Measurements from ENCODE around the gene ZNF414. TPM values are rescaled to one million over a fixed set of nuclear protein-coding genes. Genes with fewer than 3 reads are reported as not detected.

The ZNF414 gene
- total RNA-seq, 1 experiment from 2014 or later, result 22.4 TPM

DNA sequence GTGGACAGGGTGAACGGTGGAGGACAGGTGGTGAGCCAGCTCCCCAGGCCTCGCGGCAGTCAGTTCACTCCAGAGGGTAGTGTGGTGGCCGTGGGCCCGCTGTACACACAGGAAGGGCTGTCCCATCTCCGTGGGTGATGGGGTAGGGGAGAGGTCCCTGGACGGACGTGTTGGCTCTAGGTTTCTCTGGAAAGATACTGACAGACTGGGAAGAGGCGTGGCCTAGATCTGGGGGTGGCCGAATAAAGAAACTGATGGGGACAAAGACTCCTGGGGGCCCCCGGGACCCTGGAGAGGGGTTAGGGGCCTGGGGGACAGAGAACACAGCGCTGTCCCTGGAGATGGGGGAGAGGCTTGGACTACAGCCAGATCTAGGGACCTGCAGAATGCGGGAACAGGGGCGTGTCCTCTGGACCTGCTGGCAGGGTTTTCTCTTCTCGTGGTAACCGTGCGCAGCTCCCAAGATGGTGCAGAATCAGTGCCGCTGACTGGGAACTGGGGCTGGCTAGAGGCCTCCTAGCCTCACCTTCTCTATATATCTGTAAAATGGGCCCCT is 7.5 kb downstream of the ZNF414 start:
- no TSS peak for BruUV-seq (replicated peaks)
- Histone ChIP-seq H3K27me3 (ENCODE audit: insufficient read depth, low read depth) (no peaks in the 10 kb centered on the region), H3K36me3 (ENCODE audit: low read depth) (no peaks in the 10 kb centered on the region), H2AFZ (no peak overlapping the region; the same call in 1 of the 2 replicates), H3K4me3 (peak overlapping the region; percentile 73), H4K20me1 (ENCODE audit: insufficient read depth) (no peaks in the 10 kb centered on the region), H3K4me2 (peak overlapping the region; percentile 100), H3K9me2 (ENCODE audit: insufficient read depth) (no peaks in the 10 kb centered on the region), H3F3A (ENCODE audit: insufficient read depth, low read depth) (peaks cover 21% of the 10 kb centered on the region; the same call in 1 of the 2 replicates), H3K79me2 (ENCODE audit: low read depth) (no peaks in the 10 kb centered on the region), H3K4me1 (replicated peaks; ENCODE audit: insufficient read depth) (no peaks in the 10 kb centered on the region), H3K9me3 (ENCODE audit: insufficient read depth, low read depth) (no peaks in the 10 kb centered on the region), H3K27ac (no peak overlapping the region)
- ChIA-PET CTCF (interaction anchor here (0.5 to 1.0 kb wide), 3 partner anchors 12 to 144 kb away, joined by 3 to 4 read pairs (median 4); no protein-coding TSS in a partner anchor), POLR2A (ENCODE audit: unreplicated experiment) (interaction anchor here (0.6 kb wide), 1 partner anchor 1371 kb away, joined by 6 read pairs; no protein-coding TSS in a partner anchor)
- TF ChIP-seq, protein P1, sequence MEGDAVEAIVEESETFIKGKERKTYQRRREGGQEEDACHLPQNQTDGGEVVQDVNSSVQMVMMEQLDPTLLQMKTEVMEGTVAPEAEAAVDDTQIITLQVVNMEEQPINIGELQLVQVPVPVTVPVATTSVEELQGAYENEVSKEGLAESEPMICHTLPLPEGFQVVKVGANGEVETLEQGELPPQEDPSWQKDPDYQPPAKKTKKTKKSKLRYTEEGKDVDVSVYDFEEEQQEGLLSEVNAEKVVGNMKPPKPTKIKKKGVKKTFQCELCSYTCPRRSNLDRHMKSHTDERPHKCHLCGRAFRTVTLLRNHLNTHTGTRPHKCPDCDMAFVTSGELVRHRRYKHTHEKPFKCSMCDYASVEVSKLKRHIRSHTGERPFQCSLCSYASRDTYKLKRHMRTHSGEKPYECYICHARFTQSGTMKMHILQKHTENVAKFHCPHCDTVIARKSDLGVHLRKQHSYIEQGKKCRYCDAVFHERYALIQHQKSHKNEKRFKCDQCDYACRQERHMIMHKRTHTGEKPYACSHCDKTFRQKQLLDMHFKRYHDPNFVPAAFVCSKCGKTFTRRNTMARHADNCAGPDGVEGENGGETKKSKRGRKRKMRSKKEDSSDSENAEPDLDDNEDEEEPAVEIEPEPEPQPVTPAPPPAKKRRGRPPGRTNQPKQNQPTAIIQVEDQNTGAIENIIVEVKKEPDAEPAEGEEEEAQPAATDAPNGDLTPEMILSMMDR (conservative IDR thresholded peaks at IDR 0.05), result peak; percentile 54; the same call in 1 of the 2 replicates
- TF ChIP-seq EZH2 (IDR thresholded peaks at IDR 0.05; ENCODE audit: low read depth), result no peak
- intact Hi-C loops (cut with micrococcal nuclease; ENCODE audit: unreplicated experiment), result loop anchor here (2.0 to 10.0 kb wide), 2 partner anchors 94 to 152 kb away; partner anchors contain the start of gene MARCHF2
- no peak for DNase-seq

DNA sequence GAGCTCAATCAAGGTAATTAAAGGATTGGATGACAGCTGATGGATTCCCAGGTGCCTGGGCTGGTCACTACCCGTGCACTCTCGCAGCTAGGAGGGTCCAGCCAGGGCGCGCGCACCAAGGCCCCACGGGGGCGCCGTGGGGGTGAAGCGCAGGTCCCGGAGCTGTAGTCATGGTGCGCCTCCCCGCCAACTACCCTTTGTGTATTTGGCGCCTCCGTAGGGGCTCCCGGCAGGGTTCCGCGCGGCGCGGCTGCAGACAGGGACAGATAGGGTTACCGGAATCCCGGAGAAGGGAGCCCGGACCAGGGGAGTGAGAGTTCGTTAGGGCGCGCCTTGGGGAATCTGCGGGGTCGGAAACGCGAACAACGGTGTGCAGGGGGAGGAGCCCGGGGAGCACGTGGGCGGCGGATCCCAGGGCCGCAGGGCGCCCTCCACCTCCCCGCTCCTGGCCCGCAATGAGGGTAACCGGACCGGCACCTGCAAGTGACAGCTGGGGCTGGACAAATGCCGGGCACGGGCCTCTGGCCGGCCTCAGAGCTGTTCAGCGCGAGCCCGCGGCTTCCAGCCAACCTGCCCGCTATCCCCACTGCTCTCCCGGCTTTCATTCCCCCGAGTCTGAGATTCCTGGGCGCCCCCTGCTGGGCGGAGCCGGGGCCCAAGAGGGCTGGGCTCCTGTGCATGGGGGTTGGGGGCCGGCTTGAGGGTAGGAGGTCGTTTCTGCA is 8.1 kb downstream of the ZNF414 start:
- no peaks in the 10 kb centered on the region for H3K4me1 ChIP-seq (replicated peaks; ENCODE audit: insufficient read depth)
- H3F3A ChIP-seq (ENCODE audit: insufficient read depth, low read depth), result peaks cover 21% of the 10 kb centered on the region; the same call in 1 of the 2 replicates
- TF ChIP-seq, protein P1 (conservative IDR thresholded peaks at IDR 0.05), result peak; percentile 94
- TF ChIP-seq EZH2 (IDR thresholded peaks at IDR 0.05; ENCODE audit: low read depth), result no peak
- peak overlapping the region; percentile 88 for H2AFZ ChIP-seq
- no peak overlapping the region for H3K27ac ChIP-seq
- H3K4me3 ChIP-seq, result peak overlapping the region; percentile 73
- ChIA-PET CTCF (interaction anchor here (0.5 to 1.3 kb wide), 7 partner anchors 11 to 179 kb away, joined by 3 to 4 read pairs (median 3); no protein-coding TSS in a partner anchor), POLR2A (ENCODE audit: unreplicated experiment) (interaction anchor here (0.5 to 0.6 kb wide), 2 partner anchors 152 to 1371 kb away, joined by 6 read pairs; no protein-coding TSS in a partner anchor)
- no TSS peak for BruUV-seq (replicated peaks)
- peak overlapping the region; percentile 100 for H3K4me2 ChIP-seq
- no peaks in the 10 kb centered on the region for H3K9me2 ChIP-seq (ENCODE audit: insufficient read depth)
- H3K27me3 ChIP-seq (ENCODE audit: insufficient read depth, low read depth), result no peaks in the 10 kb centered on the region
- DNase-seq, result peak in 1 of 2 experiments; percentile 72
- intact Hi-C loops (cut with micrococcal nuclease; ENCODE audit: unreplicated experiment), result loop anchor here (2.0 to 10.0 kb wide), 2 partner anchors 93 to 151 kb away; partner anchors contain the start of gene MARCHF2
- no peaks in the 10 kb centered on the region for H3K36me3 ChIP-seq (ENCODE audit: low read depth)
- H4K20me1 ChIP-seq (ENCODE audit: insufficient read depth), result no peaks in the 10 kb centered on the region
- no peaks in the 10 kb centered on the region for H3K9me3 ChIP-seq (ENCODE audit: insufficient read depth, low read depth)
- no peaks in the 10 kb centered on the region for H3K79me2 ChIP-seq (ENCODE audit: low read depth)

DNA sequence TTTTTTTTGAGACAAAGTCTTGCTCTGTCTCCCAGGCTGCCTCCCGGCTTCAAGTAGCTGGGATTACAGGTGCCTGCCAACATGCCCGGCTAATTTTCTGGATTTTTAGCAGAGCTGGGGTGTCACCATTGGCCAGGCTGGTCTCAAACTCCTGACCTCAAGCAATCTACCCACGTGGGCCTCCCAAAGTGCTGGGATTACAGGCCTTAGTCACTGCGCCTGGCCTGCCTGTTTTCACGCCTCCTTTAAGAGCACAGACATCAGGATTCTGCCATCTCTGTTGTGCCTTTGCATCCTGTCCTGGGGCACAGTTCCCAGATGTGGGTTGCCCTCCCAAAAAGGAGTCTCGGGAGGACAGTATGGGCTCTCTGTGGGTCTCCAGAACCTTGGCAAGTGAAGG is 9.0 kb downstream of the ZNF414 start:
- no peak overlapping the region for H2AFZ ChIP-seq
- H3K9me3 ChIP-seq (ENCODE audit: insufficient read depth, low read depth), result no peaks in the 10 kb centered on the region
- no peak overlapping the region for H3K27ac ChIP-seq
- no peaks in the 10 kb centered on the region for H3K79me2 ChIP-seq (ENCODE audit: low read depth)
- no peak for DNase-seq
- H3K4me1 ChIP-seq (replicated peaks; ENCODE audit: insufficient read depth), result no peaks in the 10 kb centered on the region
- H4K20me1 ChIP-seq (ENCODE audit: insufficient read depth), result no peaks in the 10 kb centered on the region
- no peak overlapping the region for H3K4me2 ChIP-seq
- H3K4me3 ChIP-seq, result no peak overlapping the region
- H3K9me2 ChIP-seq (ENCODE audit: insufficient read depth), result no peaks in the 10 kb centered on the region
- ChIA-PET CTCF (interaction anchor here (0.9 to 1.3 kb wide), 2 partner anchors 11 to 66 kb away, joined by 3 read pairs; no protein-coding TSS in a partner anchor), POLR2A (ENCODE audit: unreplicated experiment) (interaction anchor here (0.5 kb wide), 1 partner anchor 151 kb away, joined by 6 read pairs; no protein-coding TSS in a partner anchor)
- H3K36me3 ChIP-seq (ENCODE audit: low read depth), result no peaks in the 10 kb centered on the region
- TF ChIP-seq, protein P1 (conservative IDR thresholded peaks at IDR 0.05), result no peak
- TF ChIP-seq EZH2 (IDR thresholded peaks at IDR 0.05; ENCODE audit: low read depth), result no peak
- intact Hi-C loops (cut with micrococcal nuclease; ENCODE audit: unreplicated experiment), result loop anchor here (10.0 kb wide), 1 partner anchor 150 kb away; no protein-coding TSS in a partner anchor
- BruUV-seq (replicated peaks), result no TSS peak
- peaks cover 7% of the 10 kb centered on the region; the same call in 1 of the 2 replicates for H3K27me3 ChIP-seq (ENCODE audit: insufficient read depth, low read depth)
- peaks cover 21% of the 10 kb centered on the region; the same call in 1 of the 2 replicates for H3F3A ChIP-seq (ENCODE audit: insufficient read depth, low read depth)
